AG04450 (cell line): ENCODE measurements around the gene CASP2. TPM values are rescaled to one million over a fixed set of nuclear protein-coding genes. Genes with fewer than 3 reads are reported as not detected.

Experiments
- CTCF ChIA-PET: fragments of 300-600, 350-600 bp; formaldehyde crosslinking; extraction: SDS; loops from one replicate; lab custom pipeline; 2022; ENCODE audit warnings: antibody characterized with exemption, inconsistent platforms; lab: Charles Lee
- POLR2A ChIA-PET: fragments of 350-600 bp; formaldehyde crosslinking; extraction: SDS; loops from one replicate; lab custom pipeline; 2021; ENCODE audit warnings: antibody characterized with exemption, inconsistent platforms; lab: Yijun Ruan, JAX
- DNase-seq: peaks from one replicate; pipeline ENCODE4 v3.0.0-alpha.2; 2011; ENCODE audit warnings: low read depth, low spot score
- H3K27ac ChIP-seq: one replicate; pipeline ENCODE4 v1.5.1; 2012; ENCODE audit warnings: low read depth, low read length, control low read depth
- H3K27me3 ChIP-seq: one replicate; pipeline ENCODE4 v1.6.0; 2012; ENCODE audit warnings: low read length; ENCODE audit not compliant: control insufficient read depth, insufficient read depth
- H3K4me3 ChIP-seq: 2 replicates; pipeline ENCODE4 v1.5.1; 2011; ENCODE audit warnings: mild to moderate bottlenecking, low read depth, low read length, control low read depth
- H3K9me3 ChIP-seq: 2 replicates; pipeline ENCODE4 v1.5.1; 2012; ENCODE audit warnings: low read length; ENCODE audit not compliant: control insufficient read depth, insufficient read depth
- polyA plus RNA-seq: library from polyadenylated mRNA; depleted of rRNA; stranded (reverse); fragments of >200 nt; gene quantifications from 2 replicates; pipeline ENCODE4 v1.2.3, GENCODE V29; 2011
- TF ChIP-seq, protein P1 (sequence below): IDR thresholded peaks from 2 replicates; pipeline ENCODE4 v1.5.1; 2011; ENCODE audit warnings: low read depth, low read length, control low read depth, inconsistent platforms

CASP2 gene
- polyA plus RNA-seq, 1 experiment, result 21.8 TPM

DNA sequence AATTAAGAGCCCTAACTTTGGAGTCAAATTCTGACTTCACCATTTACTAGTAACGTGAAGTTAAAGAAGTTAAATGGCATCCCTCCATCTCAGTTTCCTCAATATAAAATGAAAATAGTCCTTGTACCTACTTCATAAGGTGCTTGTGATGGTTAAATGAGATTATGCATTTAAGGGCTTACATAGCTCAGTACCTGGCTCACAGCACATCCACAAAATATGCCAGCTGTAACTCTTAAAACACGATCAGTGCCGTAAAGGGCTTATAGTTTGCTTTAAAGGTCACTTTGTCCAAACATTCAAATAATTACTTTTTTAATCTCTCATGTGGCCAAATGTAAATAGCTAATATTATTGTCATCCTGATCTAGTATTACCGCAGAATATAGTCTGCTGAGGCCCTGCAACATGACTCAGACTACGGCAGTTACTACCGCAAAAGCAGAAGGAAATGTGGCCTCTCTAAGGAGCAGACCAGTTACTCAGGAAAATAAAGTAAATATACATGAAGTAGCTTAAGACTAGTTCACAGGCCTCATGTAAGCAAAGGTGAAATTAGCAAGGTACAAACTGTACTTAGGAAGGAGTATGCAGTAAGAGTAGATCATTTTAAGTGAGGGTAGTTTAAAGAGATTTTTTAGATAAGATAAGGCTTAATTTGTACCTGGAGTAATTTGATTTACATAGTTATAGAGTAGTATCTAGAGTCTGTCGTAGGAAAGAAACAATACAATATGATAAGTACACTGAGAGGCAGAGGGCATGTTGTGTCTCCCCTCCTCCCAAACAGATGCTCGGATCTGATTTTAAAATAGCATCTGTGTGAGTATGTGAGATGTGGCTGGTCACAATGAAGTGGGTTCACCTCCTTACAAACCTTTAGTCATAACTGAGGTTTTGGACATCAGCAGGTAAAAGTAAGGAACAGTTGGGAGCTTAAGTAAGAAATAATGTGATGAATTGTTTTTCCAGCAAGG is 13.1 kb downstream of the CASP2 start:
- TF ChIP-seq, protein P1, sequence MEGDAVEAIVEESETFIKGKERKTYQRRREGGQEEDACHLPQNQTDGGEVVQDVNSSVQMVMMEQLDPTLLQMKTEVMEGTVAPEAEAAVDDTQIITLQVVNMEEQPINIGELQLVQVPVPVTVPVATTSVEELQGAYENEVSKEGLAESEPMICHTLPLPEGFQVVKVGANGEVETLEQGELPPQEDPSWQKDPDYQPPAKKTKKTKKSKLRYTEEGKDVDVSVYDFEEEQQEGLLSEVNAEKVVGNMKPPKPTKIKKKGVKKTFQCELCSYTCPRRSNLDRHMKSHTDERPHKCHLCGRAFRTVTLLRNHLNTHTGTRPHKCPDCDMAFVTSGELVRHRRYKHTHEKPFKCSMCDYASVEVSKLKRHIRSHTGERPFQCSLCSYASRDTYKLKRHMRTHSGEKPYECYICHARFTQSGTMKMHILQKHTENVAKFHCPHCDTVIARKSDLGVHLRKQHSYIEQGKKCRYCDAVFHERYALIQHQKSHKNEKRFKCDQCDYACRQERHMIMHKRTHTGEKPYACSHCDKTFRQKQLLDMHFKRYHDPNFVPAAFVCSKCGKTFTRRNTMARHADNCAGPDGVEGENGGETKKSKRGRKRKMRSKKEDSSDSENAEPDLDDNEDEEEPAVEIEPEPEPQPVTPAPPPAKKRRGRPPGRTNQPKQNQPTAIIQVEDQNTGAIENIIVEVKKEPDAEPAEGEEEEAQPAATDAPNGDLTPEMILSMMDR, result no peak
- ChIA-PET POLR2A (interaction anchor here (0.8 to 1.2 kb wide), 4 partner anchors 30 to 107 kb away, joined by 3 to 4 read pairs (median 4); no protein-coding TSS in a partner anchor), CTCF (interaction anchor here (0.9 to 2.5 kb wide), 5 partner anchors 13 to 79 kb away, joined by 3 to 19 read pairs (median 5); partner anchors contain the start of gene CASP2)
- no peaks in the 10 kb centered on the region for H3K27me3 ChIP-seq
- H3K9me3 ChIP-seq, result no peaks in the 10 kb centered on the region
- H3K27ac ChIP-seq, result no peak overlapping the region
- peak; percentile 51 for DNase-seq
- H3K4me3 ChIP-seq, result no peak overlapping the region

DNA sequence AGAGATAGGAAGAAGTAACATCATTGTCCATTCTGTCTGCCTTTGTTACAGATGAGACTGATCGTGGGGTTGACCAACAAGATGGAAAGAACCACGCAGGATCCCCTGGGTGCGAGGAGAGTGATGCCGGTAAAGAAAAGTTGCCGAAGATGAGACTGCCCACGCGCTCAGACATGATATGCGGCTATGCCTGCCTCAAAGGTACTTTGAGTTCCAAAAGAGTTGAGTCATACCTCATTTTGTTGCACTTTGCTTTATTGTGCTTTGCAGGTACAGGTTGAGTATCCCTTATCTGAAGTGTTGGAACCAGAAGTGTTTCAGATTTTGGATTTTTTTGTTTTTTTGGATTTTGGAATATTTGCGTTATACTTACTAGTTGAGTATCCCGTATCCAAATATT is 15.6 kb downstream of the CASP2 start:
- TF ChIP-seq, protein P1, result no peak
- no peak overlapping the region for H3K27ac ChIP-seq
- ChIA-PET CTCF (interaction anchor here (0.6 to 1.0 kb wide), 2 partner anchors 12 to 63 kb away, joined by 3 read pairs; partner anchors contain the start of gene CLCN1), POLR2A (no interaction called here)
- no peaks in the 10 kb centered on the region for H3K27me3 ChIP-seq
- H3K9me3 ChIP-seq, result no peaks in the 10 kb centered on the region
- no peak overlapping the region for H3K4me3 ChIP-seq
- DNase-seq, result no peak

DNA sequence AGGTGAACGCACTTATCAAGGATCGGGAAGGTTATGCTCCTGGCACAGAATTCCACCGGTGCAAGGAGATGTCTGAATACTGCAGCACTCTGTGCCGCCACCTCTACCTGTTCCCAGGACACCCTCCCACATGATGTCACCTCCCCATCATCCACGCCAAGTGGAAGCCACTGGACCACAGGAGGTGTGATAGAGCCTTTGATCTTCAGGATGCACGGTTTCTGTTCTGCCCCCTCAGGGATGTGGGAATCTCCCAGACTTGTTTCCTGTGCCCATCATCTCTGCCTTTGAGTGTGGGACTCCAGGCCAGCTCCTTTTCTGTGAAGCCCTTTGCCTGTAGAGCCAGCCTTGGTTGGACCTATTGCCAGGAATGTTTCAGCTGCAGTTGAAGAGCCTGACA is 16.8 kb downstream of the CASP2 start:
- H3K27me3 ChIP-seq, result no peaks in the 10 kb centered on the region
- CTCF ChIA-PET, result interaction anchor here (0.6 to 2.7 kb wide), 3 partner anchors 9 to 90 kb away, joined by 3 to 24 read pairs (median 14); no protein-coding TSS in a partner anchor
- no peak overlapping the region for H3K4me3 ChIP-seq
- H3K9me3 ChIP-seq, result no peaks in the 10 kb centered on the region
- TF ChIP-seq, protein P1, result no peak
- no peak for DNase-seq
- POLR2A ChIA-PET, result interaction anchor here (0.6 kb wide), 1 partner anchor 17 kb away, joined by 3 read pairs; the partner anchor contains the start of gene CASP2
- no peak overlapping the region for H3K27ac ChIP-seq

DNA sequence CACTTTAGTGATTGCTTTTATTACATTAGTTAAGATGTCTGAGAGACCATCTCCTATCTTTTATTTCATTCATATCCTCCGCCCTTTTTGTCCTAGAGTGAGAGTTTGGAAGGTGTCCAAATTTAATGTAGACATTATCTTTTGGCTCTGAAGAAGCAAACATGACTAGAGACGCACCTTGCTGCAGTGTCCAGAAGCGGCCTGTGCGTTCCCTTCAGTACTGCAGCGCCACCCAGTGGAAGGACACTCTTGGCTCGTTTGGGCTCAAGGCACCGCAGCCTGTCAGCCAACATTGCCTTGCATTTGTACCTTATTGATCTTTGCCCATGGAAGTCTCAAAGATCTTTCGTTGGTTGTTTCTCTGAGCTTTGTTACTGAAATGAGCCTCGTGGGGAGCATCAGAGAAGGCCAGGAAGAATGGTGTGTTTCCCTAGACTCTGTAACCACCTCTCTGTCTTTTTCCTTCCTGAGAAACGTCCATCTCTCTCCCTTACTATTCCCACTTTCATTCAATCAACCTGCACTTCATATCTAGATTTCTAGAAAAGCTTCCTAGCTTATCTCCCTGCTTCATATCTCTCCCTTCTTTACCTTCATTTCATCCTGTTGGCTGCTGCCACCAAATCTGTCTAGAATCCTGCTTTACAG is 17.4 kb downstream of the CASP2 start:
- TF ChIP-seq, protein P1, result peak; percentile 63
- ChIA-PET POLR2A (interaction anchor here (0.6 kb wide), 1 partner anchor 12 kb away, joined by 3 read pairs; no protein-coding TSS in a partner anchor), CTCF (interaction anchor here (0.7 to 2.7 kb wide), 4 partner anchors 9 to 65 kb away, joined by 3 to 24 read pairs (median 9); no protein-coding TSS in a partner anchor)
- no peak overlapping the region for H3K4me3 ChIP-seq
- no peak for DNase-seq
- no peak overlapping the region for H3K27ac ChIP-seq
- no peaks in the 10 kb centered on the region for H3K9me3 ChIP-seq
- no peaks in the 10 kb centered on the region for H3K27me3 ChIP-seq
